ENCODE results near the gene ROCK2. TPM values are rescaled to one million over a fixed set of nuclear protein-coding genes. Genes with fewer than 3 reads are reported as not detected.

Gene ROCK2
- total RNA-seq, 1 experiment from 2014 or later = 38.0 TPM

- no peak overlapping the region for H3K27ac ChIP-seq
- peaks cover 32% of the 10 kb centered on the region for H4K20me1 ChIP-seq (ENCODE audit: insufficient read depth)
- no peak for DNase-seq
- TF ChIP-seq EZH2 (IDR thresholded peaks at IDR 0.05; ENCODE audit: low read depth) = no peak
- TF ChIP-seq CTCF (conservative IDR thresholded peaks at IDR 0.05) = no peak
- peaks cover 28% of the 10 kb centered on the region for H3F3A ChIP-seq (ENCODE audit: insufficient read depth, low read depth)
- CTCF ChIA-PET = no interaction called here
- intact Hi-C loops (cut with micrococcal nuclease; ENCODE audit: unreplicated experiment) = no loop called here
- BruUV-seq (replicated peaks) = no TSS peak
- POLR2A ChIA-PET (ENCODE audit: unreplicated experiment) = no interaction called here
- no peaks in the 10 kb centered on the region for H3K27me3 ChIP-seq (ENCODE audit: insufficient read depth, low read depth)
- no peak overlapping the region for H2AFZ ChIP-seq
- no peaks in the 10 kb centered on the region for H3K9me3 ChIP-seq (ENCODE audit: insufficient read depth, low read depth)
- no peak overlapping the region for H3K4me3 ChIP-seq
- H3K4me2 ChIP-seq = no peak overlapping the region
- H3K9me2 ChIP-seq (ENCODE audit: insufficient read depth) = no peaks in the 10 kb centered on the region
- H3K4me1 ChIP-seq (replicated peaks; ENCODE audit: insufficient read depth) = no peaks in the 10 kb centered on the region
- H3K79me2 ChIP-seq (ENCODE audit: low read depth) = peaks cover 37% of the 10 kb centered on the region
- H3K36me3 ChIP-seq (ENCODE audit: low read depth) = peaks cover 12% of the 10 kb centered on the region
These were observed 68.5 kb downstream of the ROCK2 start for GRCh38 chr2:11275910-11276309.

DNA sequence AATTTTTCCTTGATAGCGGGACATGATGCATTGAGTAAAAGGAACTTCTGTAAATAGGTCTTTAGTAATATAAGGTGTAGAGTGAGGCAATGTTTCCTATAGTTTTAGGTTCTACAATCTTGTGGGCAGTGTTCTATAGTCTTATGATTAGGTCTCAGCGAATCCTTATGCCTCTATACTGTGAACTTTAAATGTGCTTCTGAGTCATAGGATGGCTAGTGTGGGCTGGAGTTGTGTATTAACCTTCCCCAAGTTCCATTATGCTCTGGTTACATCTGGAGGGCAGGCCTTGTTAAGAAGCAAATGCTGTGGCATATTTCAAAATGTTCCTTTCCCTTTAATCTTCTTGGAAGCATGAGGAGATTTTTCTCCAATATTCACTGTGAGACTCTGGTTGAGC is 73.5 kb downstream of the ROCK2 start:
- Histone ChIP-seq H3K4me1 (replicated peaks; ENCODE audit: insufficient read depth) (no peaks in the 10 kb centered on the region), H3K36me3 (ENCODE audit: low read depth) (peaks cover 6% of the 10 kb centered on the region; the same call in 1 of the 2 replicates), H3K4me2 (no peak overlapping the region), H2AFZ (no peak overlapping the region), H3K4me3 (no peak overlapping the region), H3K9me2 (ENCODE audit: insufficient read depth) (no peaks in the 10 kb centered on the region), H3K79me2 (ENCODE audit: low read depth) (peaks cover 16% of the 10 kb centered on the region), H3F3A (ENCODE audit: insufficient read depth, low read depth) (peaks cover 10% of the 10 kb centered on the region; the same call in 1 of the 2 replicates), H3K27ac (no peak overlapping the region), H3K27me3 (ENCODE audit: insufficient read depth, low read depth) (no peaks in the 10 kb centered on the region), H3K9me3 (ENCODE audit: insufficient read depth, low read depth) (no peaks in the 10 kb centered on the region), H4K20me1 (ENCODE audit: insufficient read depth) (peaks cover 21% of the 10 kb centered on the region)
- ChIA-PET POLR2A (ENCODE audit: unreplicated experiment) (no interaction called here), CTCF (no interaction called here)
- intact Hi-C loops (cut with micrococcal nuclease; ENCODE audit: unreplicated experiment) = no loop called here
- DNase-seq = no peak
- no TSS peak for BruUV-seq (replicated peaks)
- no peak for TF ChIP-seq CTCF (conservative IDR thresholded peaks at IDR 0.05)

DNA sequence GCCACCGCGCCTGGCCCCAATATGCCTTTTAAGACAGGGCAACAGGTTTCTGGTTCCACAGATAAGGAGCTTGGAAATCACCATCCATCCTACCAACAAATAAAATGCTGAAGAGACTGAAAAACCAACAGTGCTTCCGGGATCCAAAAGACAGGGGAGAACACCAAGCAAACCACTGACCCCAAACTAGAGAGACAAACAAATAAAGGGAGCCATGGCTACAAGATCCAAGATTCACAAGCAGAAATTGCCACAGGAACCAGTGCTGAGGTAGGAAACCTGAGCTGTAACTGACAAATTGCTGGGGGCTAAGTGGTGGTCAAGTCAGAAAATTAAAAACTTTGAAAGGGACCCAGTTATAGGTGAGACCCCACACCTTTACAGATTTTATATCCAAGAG is 76.5 kb downstream of the ROCK2 start:
- peaks cover 14% of the 10 kb centered on the region for H4K20me1 ChIP-seq (ENCODE audit: insufficient read depth)
- no peaks in the 10 kb centered on the region for H3K9me3 ChIP-seq (ENCODE audit: insufficient read depth, low read depth)
- peaks cover 20% of the 10 kb centered on the region for H3K79me2 ChIP-seq (ENCODE audit: low read depth)
- no peaks in the 10 kb centered on the region for H3K4me1 ChIP-seq (replicated peaks; ENCODE audit: insufficient read depth)
- POLR2A ChIA-PET (ENCODE audit: unreplicated experiment) = no interaction called here
- CTCF ChIA-PET = no interaction called here
- H3K27ac ChIP-seq = no peak overlapping the region
- H3K9me2 ChIP-seq (ENCODE audit: insufficient read depth) = no peaks in the 10 kb centered on the region
- DNase-seq = no peak
- TF ChIP-seq CTCF (conservative IDR thresholded peaks at IDR 0.05) = no peak
- TF ChIP-seq EZH2 (IDR thresholded peaks at IDR 0.05; ENCODE audit: low read depth) = no peak
- intact Hi-C loops (cut with micrococcal nuclease; ENCODE audit: unreplicated experiment) = no loop called here
- H3K27me3 ChIP-seq (ENCODE audit: insufficient read depth, low read depth) = no peaks in the 10 kb centered on the region
- no TSS peak for BruUV-seq (replicated peaks)
- no peaks in the 10 kb centered on the region for H3F3A ChIP-seq (ENCODE audit: insufficient read depth, low read depth)
- H3K36me3 ChIP-seq (ENCODE audit: low read depth) = peaks cover 6% of the 10 kb centered on the region; the same call in 1 of the 2 replicates
- H3K4me2 ChIP-seq = no peak overlapping the region
- H3K4me3 ChIP-seq = no peak overlapping the region
- no peak overlapping the region for H2AFZ ChIP-seq

Data from PC-9 (cell line).